Panc1 (cell line): ENCODE results near the gene CEP85L. TPM values are rescaled to one million over a fixed set of nuclear protein-coding genes. Genes with fewer than 3 reads are reported as not detected.
A peak's percentile ranks its signal among the peaks of the same experiment; 100 is the strongest.

Source experiments
- ATAC-seq: fragments of 200-7000 bp; cut with Tn5 transposase; 2 replicates; pipeline ENCODE4 v1.9.1; 2020; ENCODE audit warnings: mild to moderate bottlenecking, moderate library complexity
- BruUV-seq: library from RNA; stranded (reverse); fragments of 400-500 nt; replicated peaks from 2 replicates; lab custom pipeline; 2021; lab: Mats Ljungman, UMichigan
- CTCF ChIA-PET: fragments of 300-600 bp; sonication (Branson Sonifier 250); formaldehyde crosslinking; loops from one replicate; lab custom pipeline; 2022; ENCODE audit warnings: antibody characterized with exemption; lab: Charles Lee
- POLR2A ChIA-PET: fragments of 300-600 bp; sonication (Branson Sonifier 250); formaldehyde crosslinking; loops from one replicate; lab custom pipeline; 2022; ENCODE audit warnings: antibody characterized with exemption; lab: Charles Lee
- DNase-seq: peaks from one replicate; pipeline ENCODE4 v3.0.0-alpha.2; 2010; ENCODE audit warnings: low read depth, low spot score
- H3K27ac ChIP-seq: 2 replicates; pipeline ENCODE4 v1.5.1; 2011; ENCODE audit warnings: mild to moderate bottlenecking, low read length, inconsistent platforms
- H3K27me3 ChIP-seq: fragments of 200-500 bp; sonication (Bioruptor generic); 2 replicates; pipeline ENCODE4 v1.6.0; 2014; ENCODE audit warnings: low read length, inconsistent platforms; ENCODE audit not compliant: control insufficient read depth, insufficient read depth
- H3K36me3 ChIP-seq: fragments of 200-500 bp; sonication (Bioruptor generic); 2 replicates; pipeline ENCODE4 v1.5.1; 2014; ENCODE audit warnings: inconsistent platforms, mild to moderate bottlenecking, low read length, moderate library complexity; ENCODE audit not compliant: control insufficient read depth, insufficient read depth
- H3K4me1 ChIP-seq: 2 replicates; pipeline ENCODE4 v1.5.1; 2011; ENCODE audit warnings: inconsistent platforms, mild to moderate bottlenecking, low read length, moderate library complexity; ENCODE audit not compliant: control insufficient read depth, insufficient read depth
- H3K4me3 ChIP-seq, 2 experiments: 2 replicates each; pipeline ENCODE4 v1.5.1; 2011 to 2012; ENCODE audit warnings: low read depth in 2 of 2, low read length in 2 of 2, mild to moderate bottlenecking in 2 of 2, inconsistent platforms in 1 of 2, moderate library complexity in 1 of 2
- H3K9me3 ChIP-seq: fragments of 200-500 bp; sonication (Bioruptor generic); 2 replicates; pipeline ENCODE4 v1.5.1; 2014; ENCODE audit warnings: low read depth, mild to moderate bottlenecking, inconsistent platforms, low read length, moderate library complexity; ENCODE audit not compliant: control insufficient read depth, insufficient read depth
- POLR2AphosphoS5 ChIP-seq: IDR thresholded peaks from 2 replicates; pipeline ENCODE4 v1.6.1; 2012; ENCODE audit warnings: mild to moderate bottlenecking, low read depth, low read length, moderate library complexity
- REST ChIP-seq, 2 experiments: IDR thresholded peaks; 2 replicates each; pipeline ENCODE4 v1.6.1; 2011 to 2012; ENCODE audit warnings: low read depth in 2 of 2, control low read depth in 1 of 2, low read length in 1 of 2, mild to moderate bottlenecking in 1 of 2, moderate library complexity in 1 of 2; ENCODE audit not compliant: insufficient read depth in 1 of 2
- SIN3A ChIP-seq: IDR thresholded peaks from 2 replicates; pipeline ENCODE4 v1.6.1; 2012; ENCODE audit warnings: low read depth, mild to moderate bottlenecking, low read length, moderate library complexity, borderline replicate concordance; ENCODE audit not compliant: insufficient read depth
- TCF7L2 ChIP-seq: IDR thresholded peaks from 2 replicates; pipeline ENCODE4 v1.6.1; 2011; ENCODE audit warnings: mild to moderate bottlenecking, low read depth, low read length, inconsistent platforms
- in situ Hi-C: cut with HindIII; loops from 2 replicates; pipeline ENCODE4 v1.10.0; 2016; ENCODE audit warnings: low sequenced_read_pairs, low pct_unique_long_range_greater_than_20kb
- intact Hi-C: fragments of 100-400 bp; cut with micrococcal nuclease; formaldehyde crosslinking; loops from one replicate; pipeline ENCODE4 v1.10.0; 2022; ENCODE audit not compliant: unreplicated experiment
- total RNA-seq: library from RNA; stranded (reverse); gene quantifications from one replicate; pipeline ENCODE4 v1.2.1, GENCODE V29; 2021; ENCODE audit not compliant: unreplicated experiment
- TF ChIP-seq, protein P1 (sequence below): fragments of 450-650 bp; IDR thresholded peaks from 2 replicates; pipeline ENCODE4 v1.5.1; 2017; ENCODE audit warnings: mild to moderate bottlenecking

CEP85L gene
- total RNA-seq, 1 experiment from 2014 or later, result 6.7 TPM

GRCh38 chr6:118630923-118631322, 20.5 kb downstream of the CEP85L start:
- CTCF ChIA-PET, result no interaction called here
- in situ Hi-C loops, result no loop called here

DNA sequence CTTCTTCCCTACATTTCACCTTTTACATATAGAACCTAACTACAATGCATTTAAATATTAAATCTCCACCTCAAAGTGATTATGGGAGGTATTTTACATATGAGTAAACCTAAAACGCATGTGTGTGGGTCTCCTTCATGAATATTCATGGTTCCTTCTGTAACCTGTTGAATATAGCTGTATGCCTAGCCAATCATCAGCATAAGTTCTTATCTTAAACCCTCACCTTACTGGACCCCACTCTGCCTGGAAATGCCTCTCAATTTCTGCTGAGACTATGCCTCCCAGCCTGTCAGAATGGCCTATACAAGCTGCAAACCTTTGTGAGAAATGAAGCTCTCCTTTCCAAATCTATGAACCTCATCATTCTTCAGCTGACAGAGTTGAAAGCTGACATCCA, 21.3 kb downstream of the CEP85L start:
- POLR2A ChIA-PET, result no interaction called here
- TF ChIP-seq TCF7L2 (no peak), SIN3A (no peak), POLR2AphosphoS5 (no peak), REST (IDR thresholded peaks at IDR 0.05; ENCODE audit: insufficient read depth in 1 of 2, low read depth in 2 of 2, low read length in 1 of 2) (no peak)
- TF ChIP-seq, protein P1, sequence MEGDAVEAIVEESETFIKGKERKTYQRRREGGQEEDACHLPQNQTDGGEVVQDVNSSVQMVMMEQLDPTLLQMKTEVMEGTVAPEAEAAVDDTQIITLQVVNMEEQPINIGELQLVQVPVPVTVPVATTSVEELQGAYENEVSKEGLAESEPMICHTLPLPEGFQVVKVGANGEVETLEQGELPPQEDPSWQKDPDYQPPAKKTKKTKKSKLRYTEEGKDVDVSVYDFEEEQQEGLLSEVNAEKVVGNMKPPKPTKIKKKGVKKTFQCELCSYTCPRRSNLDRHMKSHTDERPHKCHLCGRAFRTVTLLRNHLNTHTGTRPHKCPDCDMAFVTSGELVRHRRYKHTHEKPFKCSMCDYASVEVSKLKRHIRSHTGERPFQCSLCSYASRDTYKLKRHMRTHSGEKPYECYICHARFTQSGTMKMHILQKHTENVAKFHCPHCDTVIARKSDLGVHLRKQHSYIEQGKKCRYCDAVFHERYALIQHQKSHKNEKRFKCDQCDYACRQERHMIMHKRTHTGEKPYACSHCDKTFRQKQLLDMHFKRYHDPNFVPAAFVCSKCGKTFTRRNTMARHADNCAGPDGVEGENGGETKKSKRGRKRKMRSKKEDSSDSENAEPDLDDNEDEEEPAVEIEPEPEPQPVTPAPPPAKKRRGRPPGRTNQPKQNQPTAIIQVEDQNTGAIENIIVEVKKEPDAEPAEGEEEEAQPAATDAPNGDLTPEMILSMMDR, result no peak
- DNase-seq, result no peak
- in situ Hi-C loops (no loop called here), intact Hi-C loops (no loop called here)
- ATAC-seq, result no peak
- Histone ChIP-seq H3K27ac (no peak overlapping the region), H3K27me3 (no peaks in the 10 kb centered on the region), H3K4me1 (no peaks in the 10 kb centered on the region), H3K4me3 (no peak overlapping the region), H3K36me3 (no peaks in the 10 kb centered on the region), H3K9me3 (peaks cover 7% of the 10 kb centered on the region; the same call in 1 of the 2 replicates)
- CTCF ChIA-PET, result no interaction called here
- BruUV-seq, result TSS peak; percentile 21

More at GRCh38 chr6:118630923-118631322, 20.5 kb downstream of the CEP85L start:
- H3K9me3 ChIP-seq, result peaks cover 2% of the 10 kb centered on the region; the same call in 1 of the 2 replicates
- ATAC-seq (no peak), DNase-seq (no peak)
- no peak overlapping the region for H3K27ac ChIP-seq
- H3K36me3 ChIP-seq, result no peaks in the 10 kb centered on the region
- no peaks in the 10 kb centered on the region for H3K27me3 ChIP-seq
- POLR2A ChIA-PET, result no interaction called here
- TF ChIP-seq TCF7L2 (no peak), POLR2AphosphoS5 (no peak), SIN3A (no peak), REST (IDR thresholded peaks at IDR 0.05; ENCODE audit: insufficient read depth in 1 of 2, low read depth in 2 of 2, low read length in 1 of 2) (no peak)
- TF ChIP-seq, protein P1, result no peak
- BruUV-seq, result no TSS peak
- intact Hi-C loops, result no loop called here
- H3K4me1 ChIP-seq, result no peaks in the 10 kb centered on the region
- no peak overlapping the region for H3K4me3 ChIP-seq
